Measurements from ENCODE around the gene YWHAG.

The YWHAG gene

GRCh38 chr7:76356115-76356514, 2.7 kb downstream of the YWHAG start:
- TF ChIP-seq ZBTB7A (IDR thresholded peaks at IDR 0.05; ENCODE audit: low read depth) = no peak
- no peak for TF ChIP-seq RAD21 (IDR thresholded peaks at IDR 0.05; ENCODE audit: low read depth)
- no peak for TF ChIP-seq FOXM1 (IDR thresholded peaks at IDR 0.05; ENCODE audit: borderline replicate concordance, low read depth)
- TF ChIP-seq YY1 (IDR thresholded peaks at IDR 0.05; ENCODE audit: low read depth) = no peak
- TF ChIP-seq EP300 (IDR thresholded peaks at IDR 0.05; ENCODE audit: borderline replicate concordance) = no peak
- no peak for TF ChIP-seq TCF12 (IDR thresholded peaks at IDR 0.05; ENCODE audit: low read depth)

GRCh38 chr7:76354981-76355730, 3.6 kb downstream of the YWHAG start:
- TF ChIP-seq CEBPB (IDR thresholded peaks at IDR 0.05) = peak; percentile 72
- no peak for TF ChIP-seq NFIC (IDR thresholded peaks at IDR 0.05)

GRCh38 chr7:76354516-76354915, 4.3 kb downstream of the YWHAG start:
- TF ChIP-seq TCF12 (IDR thresholded peaks at IDR 0.05; ENCODE audit: low read depth) (no peak), REST (IDR thresholded peaks at IDR 0.05; ENCODE audit: low read depth) (no peak), EGR1 (IDR thresholded peaks at IDR 0.05) (no peak), MAX (IDR thresholded peaks at IDR 0.05) (no peak), USF1 (IDR thresholded peaks at IDR 0.05) (no peak), EP300 (IDR thresholded peaks at IDR 0.05; ENCODE audit: borderline replicate concordance) (no peak), YY1 (IDR thresholded peaks at IDR 0.05; ENCODE audit: low read depth) (no peak), TEAD4 (IDR thresholded peaks at IDR 0.05) (no peak), CREB1 (IDR thresholded peaks at IDR 0.05; ENCODE audit: low read depth) (no peak), CEBPB (IDR thresholded peaks at IDR 0.05) (no peak), TAF1 (IDR thresholded peaks at IDR 0.05; ENCODE audit: low read depth) (no peak), FOXM1 (IDR thresholded peaks at IDR 0.05; ENCODE audit: borderline replicate concordance, low read depth) (no peak), NFIC (IDR thresholded peaks at IDR 0.05) (no peak), RAD21 (IDR thresholded peaks at IDR 0.05; ENCODE audit: low read depth) (no peak), ZBTB7A (IDR thresholded peaks at IDR 0.05; ENCODE audit: low read depth) (no peak)

- TF ChIP-seq REST (IDR thresholded peaks at IDR 0.05; ENCODE audit: low read depth) (no peak), MAX (IDR thresholded peaks at IDR 0.05) (no peak), CREB1 (IDR thresholded peaks at IDR 0.05; ENCODE audit: low read depth) (no peak), YY1 (IDR thresholded peaks at IDR 0.05; ENCODE audit: low read depth) (no peak), USF1 (IDR thresholded peaks at IDR 0.05) (no peak), ZBTB7A (IDR thresholded peaks at IDR 0.05; ENCODE audit: low read depth) (no peak), RAD21 (IDR thresholded peaks at IDR 0.05; ENCODE audit: low read depth) (no peak), TAF1 (IDR thresholded peaks at IDR 0.05; ENCODE audit: low read depth) (no peak), NFIC (IDR thresholded peaks at IDR 0.05) (no peak), TCF12 (IDR thresholded peaks at IDR 0.05; ENCODE audit: low read depth) (no peak), FOXM1 (IDR thresholded peaks at IDR 0.05; ENCODE audit: borderline replicate concordance, low read depth) (no peak), TEAD4 (IDR thresholded peaks at IDR 0.05) (no peak), EGR1 (IDR thresholded peaks at IDR 0.05) (no peak), CEBPB (IDR thresholded peaks at IDR 0.05) (no peak), EP300 (IDR thresholded peaks at IDR 0.05; ENCODE audit: borderline replicate concordance) (no peak)
Measured at GRCh38 chr7:76353744-76354143, 5.0 kb downstream of the YWHAG start.

- TF ChIP-seq EGR1 (IDR thresholded peaks at IDR 0.05) = no peak
- TF ChIP-seq FOXM1 (IDR thresholded peaks at IDR 0.05; ENCODE audit: borderline replicate concordance, low read depth) = no peak
- no peak for TF ChIP-seq CREB1 (IDR thresholded peaks at IDR 0.05; ENCODE audit: low read depth)
- no peak for TF ChIP-seq RAD21 (IDR thresholded peaks at IDR 0.05; ENCODE audit: low read depth)
- TF ChIP-seq CEBPB (IDR thresholded peaks at IDR 0.05) = no peak
- no peak for TF ChIP-seq ZBTB7A (IDR thresholded peaks at IDR 0.05; ENCODE audit: low read depth)
- TF ChIP-seq USF1 (IDR thresholded peaks at IDR 0.05) = no peak
- TF ChIP-seq REST (IDR thresholded peaks at IDR 0.05; ENCODE audit: low read depth) = no peak
- no peak for TF ChIP-seq TCF12 (IDR thresholded peaks at IDR 0.05; ENCODE audit: low read depth)
- no peak for TF ChIP-seq NFIC (IDR thresholded peaks at IDR 0.05)
- no peak for TF ChIP-seq YY1 (IDR thresholded peaks at IDR 0.05; ENCODE audit: low read depth)
- TF ChIP-seq MAX (IDR thresholded peaks at IDR 0.05) = no peak
- TF ChIP-seq EP300 (IDR thresholded peaks at IDR 0.05; ENCODE audit: borderline replicate concordance) = no peak
- TF ChIP-seq TEAD4 (IDR thresholded peaks at IDR 0.05) = no peak
- no peak for TF ChIP-seq TAF1 (IDR thresholded peaks at IDR 0.05; ENCODE audit: low read depth)
Measured at GRCh38 chr7:76352193-76352592, 6.6 kb downstream of the YWHAG start.
